Measurements from ENCODE around the gene PMM2.

DNA sequence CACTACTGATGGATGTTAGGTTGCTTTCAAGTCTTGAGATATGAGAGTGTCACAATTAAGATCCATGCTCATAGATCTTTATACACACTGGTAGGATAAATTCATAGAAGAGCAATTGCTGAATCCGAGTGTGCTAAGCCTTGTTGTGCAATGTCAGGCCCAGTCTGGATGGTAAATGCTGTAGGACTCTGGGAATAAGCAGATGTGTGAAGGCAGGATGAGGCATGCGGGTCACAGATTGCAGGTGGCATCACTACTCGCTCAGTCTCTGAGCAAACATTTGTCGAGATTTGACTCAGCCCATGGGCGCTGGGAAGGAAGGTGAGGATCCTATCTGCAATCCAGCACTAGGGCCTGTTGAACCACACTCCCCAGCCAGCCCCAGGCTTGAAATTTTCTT lies 40.9 kb upstream of the PMM2 start:
- no peak for TF ChIP-seq POLR2AphosphoS5 (IDR thresholded peaks at IDR 0.05)
- TF ChIP-seq, protein P1, sequence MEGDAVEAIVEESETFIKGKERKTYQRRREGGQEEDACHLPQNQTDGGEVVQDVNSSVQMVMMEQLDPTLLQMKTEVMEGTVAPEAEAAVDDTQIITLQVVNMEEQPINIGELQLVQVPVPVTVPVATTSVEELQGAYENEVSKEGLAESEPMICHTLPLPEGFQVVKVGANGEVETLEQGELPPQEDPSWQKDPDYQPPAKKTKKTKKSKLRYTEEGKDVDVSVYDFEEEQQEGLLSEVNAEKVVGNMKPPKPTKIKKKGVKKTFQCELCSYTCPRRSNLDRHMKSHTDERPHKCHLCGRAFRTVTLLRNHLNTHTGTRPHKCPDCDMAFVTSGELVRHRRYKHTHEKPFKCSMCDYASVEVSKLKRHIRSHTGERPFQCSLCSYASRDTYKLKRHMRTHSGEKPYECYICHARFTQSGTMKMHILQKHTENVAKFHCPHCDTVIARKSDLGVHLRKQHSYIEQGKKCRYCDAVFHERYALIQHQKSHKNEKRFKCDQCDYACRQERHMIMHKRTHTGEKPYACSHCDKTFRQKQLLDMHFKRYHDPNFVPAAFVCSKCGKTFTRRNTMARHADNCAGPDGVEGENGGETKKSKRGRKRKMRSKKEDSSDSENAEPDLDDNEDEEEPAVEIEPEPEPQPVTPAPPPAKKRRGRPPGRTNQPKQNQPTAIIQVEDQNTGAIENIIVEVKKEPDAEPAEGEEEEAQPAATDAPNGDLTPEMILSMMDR (IDR thresholded peaks at IDR 0.05), result no peak
- no peak for TF ChIP-seq POLR2A (IDR thresholded peaks at IDR 0.05)
